Stimulated activated CD8-positive, alpha-beta memory T cell treated with anti-CD3 and anti-CD28 coated beads, Interleukin-4, amount 100 ng/mL, for 24 hours (primary cell): ENCODE results near the gene FLVCR1.

Source experiments
- DNase-seq: peaks from one replicate; pipeline ENCODE4 v3.0.0-alpha.2; 2020; ENCODE audit warnings: low read depth

The FLVCR1 gene

DNA sequence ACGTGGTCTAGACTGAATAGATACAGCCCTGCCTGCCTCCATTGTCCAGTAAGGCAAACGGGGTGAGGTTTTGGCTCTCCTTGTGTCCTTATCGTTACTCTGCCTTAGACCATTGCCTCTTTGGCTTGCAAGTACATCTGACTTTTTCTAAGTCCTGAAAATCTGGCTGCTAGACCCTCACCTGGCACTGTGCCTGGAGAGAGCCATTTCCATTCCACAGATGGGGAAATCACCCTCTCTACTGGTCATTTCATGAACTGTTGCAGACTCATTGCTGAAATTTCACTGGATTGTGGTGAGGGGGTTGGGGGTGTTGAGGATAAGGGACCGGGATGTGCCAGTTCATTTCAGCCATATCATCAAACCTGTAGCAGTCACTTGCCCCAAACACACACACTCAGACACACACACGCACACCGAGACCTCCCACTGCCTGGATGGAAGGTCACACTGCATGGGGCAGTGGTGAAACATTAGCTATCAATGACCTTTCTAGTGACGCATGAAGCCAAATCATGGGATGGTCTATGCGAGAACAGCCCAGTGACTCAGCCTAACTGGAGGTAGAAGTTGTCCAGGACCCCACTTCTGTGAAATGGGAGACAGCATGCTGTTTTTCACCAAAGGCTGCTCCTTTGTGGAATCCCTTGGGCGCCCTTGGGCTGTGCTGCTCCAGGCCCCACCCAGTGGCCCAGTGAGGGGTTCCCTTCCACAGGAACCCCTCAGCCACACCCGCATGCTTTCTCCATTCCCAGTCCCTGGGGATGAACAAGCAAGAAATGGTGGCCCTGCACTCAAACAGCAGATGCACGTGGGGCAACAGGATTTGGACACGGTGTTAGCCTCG is 57.4 kb downstream of the FLVCR1 start:
- DNase-seq = no peak

DNA sequence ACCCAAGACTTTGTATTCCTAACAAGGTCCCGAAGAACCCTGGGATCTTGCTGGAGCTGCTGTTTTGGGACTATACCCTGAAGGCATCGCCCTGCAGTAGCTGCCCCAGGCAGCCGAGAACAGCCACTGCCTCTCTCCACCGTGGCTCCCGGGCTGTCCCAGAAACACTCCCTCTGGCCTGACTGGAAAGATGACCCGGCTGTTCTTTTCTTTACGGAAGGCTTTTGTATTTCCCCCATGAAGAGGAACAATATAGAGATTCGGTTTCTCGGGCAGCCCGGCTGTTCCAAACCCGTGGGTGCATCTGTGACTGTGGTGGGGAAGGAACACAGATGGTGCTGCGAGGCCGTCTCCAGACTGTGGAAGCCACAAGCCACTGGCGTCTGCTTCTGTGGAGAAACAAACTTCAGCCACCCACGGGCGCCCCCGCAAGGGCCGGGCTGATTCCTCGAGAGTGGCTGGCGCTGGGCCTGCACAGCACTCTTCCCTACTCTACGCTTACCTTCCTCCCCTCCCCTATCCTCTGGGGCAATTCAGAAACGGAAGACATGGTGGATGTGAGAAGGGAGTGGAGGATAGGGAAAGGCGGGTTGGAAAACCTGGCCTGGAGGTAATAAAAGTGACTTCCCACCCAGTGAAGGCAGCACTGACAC is 58.5 kb downstream of the FLVCR1 start:
- no peak for DNase-seq

DNA sequence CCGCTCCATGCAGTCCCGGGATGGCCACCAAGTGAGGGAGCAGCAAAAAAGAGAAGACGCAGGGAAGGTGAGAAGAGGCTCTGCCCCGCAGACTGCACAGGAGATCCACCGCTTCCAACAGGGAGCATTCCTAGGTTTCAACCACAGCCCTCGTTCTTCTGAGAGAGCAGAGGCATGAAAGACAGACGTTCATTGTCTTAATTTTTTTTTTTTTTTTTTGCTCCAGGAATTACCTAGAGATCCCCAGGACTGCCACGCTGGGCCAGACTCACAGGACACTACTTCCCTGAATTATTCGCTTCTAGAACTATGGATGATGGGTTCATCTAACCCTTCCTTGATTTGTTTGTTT is 59.0 kb downstream of the FLVCR1 start:
- no peak for DNase-seq

DNA sequence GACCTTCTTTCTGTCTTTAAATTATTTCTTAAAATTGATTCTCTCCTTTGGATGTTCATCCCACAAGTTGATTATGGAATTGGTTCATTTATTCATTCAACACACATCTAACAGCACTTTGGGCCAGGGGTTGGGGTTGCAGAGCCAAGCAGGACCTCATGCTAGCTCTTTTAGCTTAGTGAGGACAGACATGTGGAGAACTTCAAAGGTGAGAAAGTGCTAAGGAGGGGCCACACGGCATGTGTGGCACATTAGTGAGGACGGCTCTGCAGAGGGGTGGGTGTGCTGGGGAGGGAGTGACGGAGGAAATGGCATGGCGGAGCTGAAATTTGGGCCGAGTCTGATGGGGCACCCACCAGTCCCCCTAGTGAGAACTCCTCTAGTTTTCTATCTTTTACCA is 59.8 kb downstream of the FLVCR1 start:
- no peak for DNase-seq

DNA sequence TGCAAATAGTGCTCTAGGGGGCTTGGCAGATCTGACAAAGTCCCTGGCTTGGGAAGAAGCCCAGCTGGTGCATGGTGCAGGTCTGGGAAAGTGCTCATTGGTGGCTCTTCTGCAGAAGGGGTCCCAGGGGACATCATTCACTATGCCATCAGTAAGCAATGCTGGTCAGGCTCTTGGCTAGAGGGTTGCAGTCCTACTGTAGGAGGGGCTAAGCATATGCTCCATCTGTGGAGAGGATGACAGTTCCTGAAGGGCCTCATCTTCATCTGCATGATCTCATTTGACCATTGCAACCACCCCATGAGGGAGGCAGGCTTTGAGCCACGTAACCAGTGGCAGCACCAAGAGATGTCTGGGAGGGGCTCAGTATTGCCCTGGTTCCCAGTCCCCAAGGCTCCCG is 60.7 kb downstream of the FLVCR1 start:
- DNase-seq = no peak

DNA sequence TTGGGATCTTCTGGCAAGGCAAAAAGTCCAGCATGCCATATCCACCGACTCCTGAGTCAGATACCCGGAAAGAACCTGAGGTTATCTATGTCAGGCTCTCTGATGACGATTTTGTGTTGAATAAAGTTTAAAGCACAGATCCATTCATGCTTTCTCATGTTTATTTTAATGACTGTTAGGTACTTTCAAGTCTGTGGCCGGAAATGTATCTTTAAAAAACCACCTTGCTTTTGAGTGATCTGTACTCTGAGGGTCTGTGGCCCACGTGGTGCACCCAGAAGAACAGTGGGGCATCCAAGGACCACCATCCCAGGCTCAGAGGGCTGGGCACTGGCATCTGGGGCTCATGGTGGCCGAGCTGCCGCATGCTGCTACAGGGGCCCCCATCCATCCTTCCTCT is 62.2 kb downstream of the FLVCR1 start:
- DNase-seq = no peak

DNA sequence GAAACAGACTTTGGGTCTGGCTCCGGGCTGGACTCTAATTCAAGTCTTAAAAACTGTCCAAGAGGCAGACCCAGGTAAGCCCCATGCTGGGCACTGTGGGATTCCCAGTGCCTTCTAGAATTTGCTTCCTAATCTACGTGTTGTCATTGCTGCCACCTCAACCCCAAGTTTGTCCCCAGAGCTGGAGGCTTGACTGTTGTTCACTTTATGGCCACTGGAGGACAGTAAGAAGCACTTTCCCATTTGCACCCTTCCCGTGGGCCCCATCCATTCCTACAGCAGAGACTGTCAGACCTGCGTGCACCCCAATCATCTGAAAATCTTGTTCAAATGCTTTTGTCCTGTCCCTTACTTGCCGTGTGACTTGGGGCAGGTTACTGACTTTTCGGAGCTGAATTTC is 62.8 kb downstream of the FLVCR1 start:
- DNase-seq = no peak

DNA sequence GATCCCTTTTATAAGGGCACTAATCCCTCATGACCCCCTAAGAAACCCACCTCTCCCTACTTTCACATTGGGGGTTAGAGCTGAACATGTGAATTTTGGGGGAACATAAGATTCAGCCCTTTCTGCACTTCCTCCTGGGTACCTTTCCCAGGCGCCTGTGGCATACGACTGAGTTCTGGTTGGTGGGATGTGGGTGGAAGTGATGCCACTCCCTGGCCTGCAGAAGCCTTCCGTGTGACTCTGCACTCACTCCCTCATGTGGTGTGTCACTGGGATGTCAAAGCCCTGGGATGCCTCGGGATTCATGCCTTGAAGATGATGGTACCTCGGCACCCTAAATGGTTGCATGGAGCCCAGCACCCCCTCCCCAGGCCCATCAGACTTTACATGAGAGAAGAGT is 63.9 kb downstream of the FLVCR1 start:
- no peak for DNase-seq

DNA sequence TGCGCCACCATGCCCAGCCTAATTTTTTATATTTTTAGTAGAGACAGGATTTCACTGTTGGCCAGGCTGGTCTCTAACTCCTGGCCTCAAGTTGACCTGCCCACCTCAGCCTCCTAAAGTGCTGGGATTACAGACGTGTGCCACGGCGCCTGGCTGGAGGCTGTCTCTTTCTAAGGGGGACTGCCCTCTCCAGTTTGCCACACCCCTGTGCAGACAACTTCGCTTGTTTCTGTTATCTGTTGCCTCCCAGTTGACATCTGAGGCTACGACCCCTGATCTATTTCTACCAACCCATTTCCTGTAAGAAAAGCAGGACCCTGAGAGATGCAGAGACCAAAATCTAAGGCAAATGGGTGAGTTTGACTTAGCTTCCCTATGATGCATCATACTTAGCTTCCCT is 68.3 kb downstream of the FLVCR1 start:
- DNase-seq = no peak

DNA sequence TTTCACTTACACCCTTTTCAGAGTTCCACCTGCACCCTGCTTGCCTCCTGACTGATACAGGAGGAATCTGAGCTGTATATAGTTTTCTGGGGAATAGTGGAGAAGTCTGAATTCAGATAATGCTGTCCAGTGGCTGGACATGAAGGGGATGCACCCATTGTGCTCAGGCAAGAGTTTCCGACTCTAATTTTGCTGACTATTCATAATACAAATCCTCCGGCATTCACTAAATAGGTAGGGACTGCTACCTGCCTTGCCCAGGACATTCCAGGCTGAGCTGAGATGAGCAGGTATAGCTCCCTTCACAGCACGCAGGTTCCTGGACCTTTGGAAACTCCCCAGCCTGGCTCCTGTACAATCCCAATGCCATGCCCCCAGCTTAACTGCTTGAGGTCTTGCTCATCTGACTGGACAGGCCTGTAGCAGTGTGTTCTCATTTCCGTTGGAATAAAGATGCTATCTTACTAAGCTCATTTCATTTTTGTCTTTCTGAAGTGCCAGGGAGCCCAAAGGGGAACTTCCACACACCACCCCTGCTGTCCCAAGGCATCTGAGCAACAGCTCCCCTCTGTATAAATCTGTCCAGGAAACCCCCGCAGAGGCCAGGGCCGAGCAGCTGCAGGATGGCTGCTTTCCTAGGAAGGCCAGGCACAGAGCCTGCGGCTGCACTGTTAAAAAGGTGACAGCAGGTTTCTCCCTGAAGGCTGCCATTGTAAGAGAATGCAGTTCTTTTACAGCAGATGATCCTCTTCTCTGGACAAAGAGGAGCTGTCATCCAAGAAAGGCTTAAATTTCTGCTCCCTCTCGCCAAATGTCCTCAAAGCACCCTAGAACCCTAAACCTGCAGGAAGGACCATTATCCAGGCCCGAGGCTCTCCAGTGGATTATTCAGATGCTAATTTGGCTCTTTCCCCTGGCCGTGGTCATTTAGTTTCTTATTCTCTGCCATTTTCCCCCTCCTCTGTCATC is 70.5 kb downstream of the FLVCR1 start:
- no peak for DNase-seq

DNA sequence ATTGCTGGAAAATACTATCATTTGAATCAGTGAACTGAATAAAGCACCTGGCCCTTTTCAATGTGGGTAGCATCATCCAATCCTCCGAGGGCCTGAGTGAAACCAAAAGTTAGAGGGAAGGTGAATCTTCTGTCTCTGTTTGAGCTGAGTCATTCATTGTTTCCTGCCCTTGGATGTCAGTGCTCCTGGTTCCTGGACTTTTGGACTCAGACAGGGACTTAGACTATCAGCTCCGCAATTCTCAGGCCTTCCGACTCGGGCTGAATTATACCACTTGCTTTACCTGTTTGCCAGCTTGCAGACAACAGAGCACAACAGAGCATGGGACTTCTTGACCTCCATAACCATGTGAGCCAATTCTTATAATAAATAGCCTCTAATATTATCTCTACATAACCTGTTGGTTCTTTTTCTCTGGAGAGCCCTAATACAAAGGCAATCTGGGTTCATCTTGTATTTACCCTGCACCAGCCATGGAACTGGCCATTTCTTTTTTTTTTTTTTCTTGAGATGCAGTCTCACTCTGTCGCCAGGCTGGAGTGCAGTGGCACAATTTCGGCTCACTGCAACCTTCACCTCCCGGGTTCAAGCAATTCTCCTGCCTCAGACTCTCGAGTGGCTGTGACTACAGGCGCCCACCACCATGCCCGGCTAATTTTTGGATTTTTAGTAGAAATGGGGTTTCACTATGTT is 73.1 kb downstream of the FLVCR1 start:
- no peak for DNase-seq

DNA sequence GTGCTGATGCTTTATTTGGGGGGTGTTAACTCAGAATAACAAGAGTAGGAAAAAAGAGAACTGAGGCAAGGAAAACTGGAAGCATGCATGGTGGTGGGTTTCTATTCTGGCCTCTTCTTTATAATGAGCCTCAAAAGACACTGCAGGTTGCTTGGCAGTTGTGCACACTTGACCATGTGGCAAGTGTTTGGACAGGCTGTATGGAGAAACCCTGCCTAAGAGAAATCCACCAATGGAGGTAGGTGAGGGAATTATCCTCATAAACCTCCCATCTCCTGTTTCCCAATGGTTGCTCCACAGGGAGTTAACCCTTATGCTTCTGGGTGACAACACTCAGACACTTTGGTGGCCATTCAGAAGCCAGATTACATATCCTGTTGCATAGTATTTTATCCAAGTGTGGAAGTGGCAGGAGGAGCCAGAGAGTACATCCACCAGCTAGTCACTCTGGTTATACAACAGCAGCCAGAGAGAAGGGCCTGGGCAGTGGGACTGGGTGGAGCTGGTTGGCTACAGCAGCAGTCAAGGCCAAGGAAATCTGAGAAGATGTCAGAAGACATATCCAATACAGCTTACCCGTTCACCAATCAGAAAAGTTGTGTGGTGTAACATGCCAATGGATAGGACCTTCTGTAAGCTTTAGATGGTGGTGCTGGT is 75.9 kb downstream of the FLVCR1 start:
- DNase-seq = no peak

DNA sequence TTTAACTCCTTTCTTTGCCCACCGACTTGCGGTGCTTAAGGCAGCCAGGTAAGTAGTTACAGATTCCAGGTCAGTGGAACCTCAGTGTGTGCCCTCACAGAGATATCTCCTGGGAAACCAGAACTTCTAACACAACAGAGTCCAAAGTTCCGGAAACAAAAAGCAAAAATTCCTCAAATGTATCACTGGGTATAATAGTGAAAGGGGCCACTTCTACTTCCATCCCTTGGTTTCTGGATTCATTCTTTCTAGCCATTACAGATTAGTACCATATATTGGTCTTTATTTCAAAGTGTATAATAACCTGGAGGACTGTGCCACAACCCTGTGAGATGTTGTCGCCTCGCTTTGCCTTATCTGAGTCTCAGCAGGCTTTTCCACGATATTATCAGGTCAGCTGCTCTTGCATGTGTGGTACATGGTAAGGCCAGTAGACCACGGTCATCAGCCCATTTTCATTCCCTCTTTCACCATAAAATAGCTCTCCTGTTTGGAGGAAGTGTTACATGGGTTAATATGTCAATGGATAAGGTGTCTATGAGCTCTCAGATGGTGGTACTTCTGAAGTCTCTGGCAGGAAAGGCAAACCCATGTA is 77.4 kb downstream of the FLVCR1 start:
- DNase-seq = no peak

DNA sequence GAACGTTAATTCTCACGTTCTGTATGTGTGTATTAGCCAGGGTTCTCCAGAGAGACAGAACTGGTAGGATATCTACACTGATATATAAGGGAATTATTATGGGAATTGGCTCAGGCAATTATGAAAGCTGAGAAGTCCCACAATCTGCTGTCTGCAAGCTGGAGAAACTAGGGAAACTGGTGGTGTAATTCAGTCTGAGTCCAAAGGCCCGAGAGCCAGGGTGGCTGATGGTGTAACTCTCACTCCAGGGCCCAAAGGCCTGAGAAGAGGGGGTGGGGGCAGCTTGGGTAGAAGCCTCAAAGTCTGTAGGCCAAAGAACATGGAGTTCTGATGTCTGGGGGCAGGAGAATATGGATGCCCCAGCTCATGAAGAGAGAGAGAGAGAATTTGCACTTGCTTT is 79.0 kb downstream of the FLVCR1 start:
- DNase-seq = no peak

DNA sequence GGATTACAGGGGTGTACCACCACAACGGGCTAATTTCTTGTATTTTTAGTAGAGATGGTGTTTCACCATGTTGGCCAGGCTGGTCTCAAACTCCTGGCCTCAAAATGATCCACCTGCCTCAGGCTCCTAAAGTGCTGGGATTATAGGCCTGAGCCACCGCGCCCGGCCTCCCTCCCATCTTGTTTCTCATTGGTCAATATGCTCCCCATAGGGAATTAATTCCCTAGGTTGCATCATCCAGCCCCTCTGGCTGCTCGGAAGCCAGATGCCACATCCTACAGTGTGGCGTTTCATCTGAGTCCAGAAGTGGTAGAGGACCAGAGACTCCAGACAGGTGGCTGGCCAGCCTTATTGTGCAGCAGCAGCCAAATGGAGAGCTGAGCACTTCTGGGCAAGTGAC is 80.8 kb downstream of the FLVCR1 start:
- DNase-seq = no peak

DNA sequence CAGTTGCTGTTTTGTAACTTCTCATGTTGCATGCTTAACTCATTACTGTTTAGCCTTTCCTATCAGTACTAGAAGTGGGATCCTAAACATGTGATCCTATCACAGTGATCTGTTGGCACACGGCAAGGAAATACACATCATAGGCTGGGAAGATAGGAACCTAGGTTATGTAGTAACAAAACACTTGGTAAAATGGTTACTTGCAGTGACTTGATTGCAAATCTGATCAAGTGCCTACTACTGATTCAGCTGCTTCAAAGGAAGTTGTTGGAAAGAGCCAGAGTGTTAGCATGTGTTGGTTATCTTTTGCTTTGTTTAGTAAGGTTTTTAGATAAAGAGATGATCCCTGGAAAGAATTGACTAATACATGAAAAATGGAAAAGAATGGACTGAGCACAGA is 83.4 kb downstream of the FLVCR1 start:
- no peak for DNase-seq

DNA sequence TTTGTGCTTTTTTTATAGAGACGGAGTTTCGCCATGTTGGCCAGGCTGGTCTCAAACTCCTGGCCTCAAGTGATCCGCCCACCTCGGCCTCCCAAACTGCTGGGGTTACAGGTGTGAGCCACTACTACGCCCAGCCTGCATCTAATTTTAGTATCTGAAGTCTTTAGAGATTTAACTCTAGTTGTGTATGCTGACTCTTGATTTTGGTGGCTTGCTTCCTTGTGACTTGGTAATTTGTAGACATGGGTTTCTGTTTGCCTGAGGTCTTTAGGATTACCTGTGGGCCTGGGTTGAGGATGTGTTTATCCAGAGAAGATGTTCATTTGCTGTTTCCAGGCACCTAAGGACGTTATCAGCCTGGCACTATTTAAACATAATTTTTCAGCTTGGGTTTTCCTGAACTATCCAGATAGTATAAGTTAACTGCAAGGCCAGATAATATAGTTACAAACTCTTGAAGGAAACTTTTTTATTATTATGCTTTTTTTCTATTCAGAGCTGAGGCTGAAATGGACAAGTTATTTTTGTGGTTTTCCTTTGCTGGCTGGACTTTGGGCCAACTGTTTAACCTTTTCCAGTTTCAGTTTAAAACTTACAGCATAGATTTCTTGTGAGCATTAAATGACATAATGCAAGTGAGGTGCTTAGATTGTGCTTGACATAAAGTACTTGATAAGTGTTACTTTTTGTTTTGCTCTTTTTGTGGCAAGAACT is 84.8 kb downstream of the FLVCR1 start:
- DNase-seq = no peak

DNA sequence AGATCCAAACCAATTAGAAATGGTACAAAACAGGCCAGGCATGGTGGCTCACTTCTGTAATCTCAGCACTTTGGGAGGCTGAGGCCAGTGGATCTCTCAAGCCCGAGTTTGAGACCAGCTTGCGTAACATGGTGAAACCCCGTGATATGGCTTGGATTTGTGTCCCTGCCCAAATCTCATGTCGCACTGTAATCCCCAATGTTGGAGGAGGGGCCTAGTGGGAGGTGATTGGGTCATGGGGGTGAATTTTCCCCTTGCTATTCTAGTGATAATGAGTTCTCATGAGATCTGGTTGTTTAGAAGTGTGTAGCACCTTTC is 85.3 kb downstream of the FLVCR1 start:
- no peak for DNase-seq

DNA sequence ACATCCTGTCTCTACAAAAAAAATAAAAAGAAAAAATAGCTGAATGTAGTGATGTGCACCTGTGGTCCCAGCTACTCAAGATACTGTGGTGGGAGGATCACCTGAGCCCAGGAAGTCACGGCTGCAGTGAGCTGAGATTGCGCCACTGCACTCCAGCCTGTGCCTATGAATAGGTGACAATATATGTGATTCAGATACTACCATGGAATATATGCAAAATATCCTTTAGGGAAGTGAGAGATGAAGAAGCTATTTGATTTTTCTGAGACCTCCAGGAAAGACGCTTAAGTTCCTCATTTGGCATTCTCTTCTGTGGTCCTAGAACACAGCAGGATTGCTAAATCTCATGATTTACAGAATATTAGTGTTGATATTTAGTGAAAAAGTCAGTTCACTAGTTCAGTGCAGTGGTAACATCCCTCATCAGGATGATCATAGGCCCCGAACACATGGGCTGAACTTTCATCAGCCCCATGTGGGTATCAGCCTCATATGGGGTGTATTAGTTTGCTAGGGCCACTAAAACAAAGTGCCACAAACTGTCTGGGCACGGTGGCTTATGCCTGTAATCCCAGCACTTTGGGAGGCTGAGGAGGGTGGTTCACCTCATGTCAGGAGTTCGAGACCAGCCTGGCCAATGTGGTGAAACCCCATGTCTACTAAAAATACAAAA is 86.3 kb downstream of the FLVCR1 start:
- no peak for DNase-seq

DNA sequence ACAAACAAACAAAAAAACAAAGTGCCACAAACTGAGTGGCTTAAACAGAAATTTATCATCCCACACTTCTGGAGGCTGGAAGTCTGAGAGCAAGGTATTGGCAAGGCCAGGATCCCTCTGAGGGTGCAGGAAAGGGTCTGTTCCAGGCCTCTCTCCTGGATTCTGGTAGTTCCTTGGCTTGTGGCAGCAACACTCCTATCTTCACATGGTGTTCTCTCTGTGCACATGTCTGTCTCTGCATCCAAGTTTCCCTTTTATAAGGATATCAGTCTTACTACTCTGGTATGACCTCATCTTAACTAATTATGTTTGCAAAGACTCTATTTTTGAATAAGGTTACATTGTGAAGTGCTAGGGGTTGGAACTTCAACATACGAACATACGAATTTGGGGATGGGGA is 87.0 kb downstream of the FLVCR1 start:
- no peak for DNase-seq
